ENCODE results near the gene NUDC. TPM values are rescaled to one million over a fixed set of nuclear protein-coding genes. Genes with fewer than 3 reads are reported as not detected.

The NUDC gene
- total and polyA plus RNA-seq, 2 of the 13 experiments (the other 11 are each of a cell fraction or from before 2014, with no cell fraction given): 34.7 to 104 TPM

DNA sequence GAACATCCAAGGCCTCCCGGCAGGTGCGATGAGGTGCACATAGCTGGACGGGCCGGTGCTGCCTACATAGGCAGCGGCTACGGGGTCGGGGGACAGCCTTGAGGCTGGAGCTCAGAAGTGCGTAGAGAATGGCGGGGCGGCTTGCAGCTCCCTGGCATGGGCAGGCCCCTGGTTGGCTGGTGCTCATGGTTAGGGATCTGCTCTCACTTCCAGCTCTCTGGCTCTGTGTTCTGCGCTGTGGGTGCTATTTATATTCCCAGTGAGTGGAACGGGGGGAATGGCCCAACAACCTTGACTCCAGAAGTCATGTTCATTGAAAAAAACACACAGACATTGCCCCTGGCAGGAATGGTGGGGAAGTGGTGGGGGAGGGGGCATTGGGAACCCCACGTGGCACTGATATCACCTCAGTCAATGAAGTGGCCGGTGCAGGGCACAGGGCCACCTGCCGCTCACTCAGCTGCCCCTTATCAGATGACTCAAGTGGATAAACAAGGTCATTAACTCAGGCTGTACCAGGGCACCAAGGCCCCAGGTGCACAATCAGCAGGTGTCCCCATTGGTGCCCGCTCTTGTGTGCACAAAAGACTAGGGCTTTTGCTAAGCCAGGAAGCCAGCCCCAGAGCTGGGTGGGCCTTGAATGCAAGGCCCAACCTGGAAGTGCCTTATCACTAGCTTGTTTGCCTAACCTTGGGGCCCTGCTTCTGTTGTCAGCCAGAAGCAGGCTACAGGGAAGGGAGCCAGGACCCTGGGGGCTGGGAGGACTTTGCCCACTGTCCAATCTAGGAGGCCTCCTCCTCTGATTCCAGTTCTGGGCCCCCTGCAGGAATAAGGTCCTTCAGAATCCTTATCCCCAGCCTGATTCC lies 7.6 kb upstream of the NUDC start, which contains the start of gene NR0B2 (continued):
- TF ChIP-seq EP300 (IDR thresholded peaks at IDR 0.05; ENCODE audit: low read depth in 2 of 2, low read length in 2 of 2) (peak; percentile 79 to 96), EP300 (CRISPR knock-in tag; IDR thresholded peaks at IDR 0.05; ENCODE audit: borderline replicate concordance) (peak; percentile 98), ZNF10 (CRISPR knock-in tag; IDR thresholded peaks at IDR 0.05; ENCODE audit: borderline replicate concordance, low read depth) (no peak), KLF15 (CRISPR knock-in tag; IDR thresholded peaks at IDR 0.05; ENCODE audit: borderline replicate concordance) (0 out of 2 replicates have a peak, but pooled peaks have one; percentile 29), CHD4 (IDR thresholded peaks at IDR 0.05; ENCODE audit: borderline replicate concordance, low read length) (no peak; the same call in 1 of the 2 replicates), ZBTB38 (CRISPR knock-in tag; IDR thresholded peaks at IDR 0.05) (peak; percentile 41), ZNF138 (CRISPR knock-in tag; IDR thresholded peaks at IDR 0.05; ENCODE audit: low read depth) (no peak), U2AF1 (optimal IDR thresholded peaks at IDR 0.05; ENCODE audit: low read depth, low read length) (peak; percentile 97), RBFOX2 (IDR thresholded peaks at IDR 0.05; ENCODE audit: low read depth, low read length) (peak; percentile 99), HIVEP1 (CRISPR knock-in tag; IDR thresholded peaks at IDR 0.05) (peak; percentile 98), SP140L (CRISPR knock-in tag; IDR thresholded peaks at IDR 0.05; ENCODE audit: borderline replicate concordance) (0 out of 2 replicates have a peak, but pooled peaks have one; percentile 46), ZNF749 (CRISPR knock-in tag; IDR thresholded peaks at IDR 0.05; ENCODE audit: borderline replicate concordance) (peak; percentile 77; the same call in 1 of the 2 replicates), ZNF678 (CRISPR knock-in tag; IDR thresholded peaks at IDR 0.05) (peak; percentile 59; the same call in 1 of the 2 replicates), ZNF367 (CRISPR knock-in tag; IDR thresholded peaks at IDR 0.05; ENCODE audit: borderline replicate concordance) (peak; percentile 45; the same call in 1 of the 2 replicates), PAF1 (CRISPR knock-in tag; IDR thresholded peaks at IDR 0.05) (no peak; the same call in 1 of the 2 replicates), CAMTA2 (CRISPR knock-in tag; IDR thresholded peaks at IDR 0.05; ENCODE audit: borderline replicate concordance) (peak; percentile 73; the same call in 1 of the 2 replicates), ARNTL (CRISPR knock-in tag; IDR thresholded peaks at IDR 0.05) (peak; percentile 98), BHLHE40 (IDR thresholded peaks at IDR 0.05; ENCODE audit: low read length) (0 out of 2 replicates have a peak, but pooled peaks have one; percentile 37), XBP1 (CRISPR knock-in tag; IDR thresholded peaks at IDR 0.05) (peak; percentile 91), TAF15 (IDR thresholded peaks at IDR 0.05; ENCODE audit: low read depth, low read length, poor library complexity, severe bottlenecking) (no peak), ZMYM2 (CRISPR knock-in tag; IDR thresholded peaks at IDR 0.05) (peak; percentile 75), ZNF761 (CRISPR knock-in tag; conservative IDR thresholded peaks at IDR 0.05) (peak; percentile 97), ZNF724P (CRISPR knock-in tag; IDR thresholded peaks at IDR 0.05; ENCODE audit: borderline replicate concordance) (no peak), ZNF232 (CRISPR knock-in tag; IDR thresholded peaks at IDR 0.05; ENCODE audit: borderline replicate concordance) (peak; percentile 89), HHEX (CRISPR knock-in tag; IDR thresholded peaks at IDR 0.05) (peak; percentile 78; the same call in 1 of the 2 replicates)
- TF ChIP-seq, protein P1, sequence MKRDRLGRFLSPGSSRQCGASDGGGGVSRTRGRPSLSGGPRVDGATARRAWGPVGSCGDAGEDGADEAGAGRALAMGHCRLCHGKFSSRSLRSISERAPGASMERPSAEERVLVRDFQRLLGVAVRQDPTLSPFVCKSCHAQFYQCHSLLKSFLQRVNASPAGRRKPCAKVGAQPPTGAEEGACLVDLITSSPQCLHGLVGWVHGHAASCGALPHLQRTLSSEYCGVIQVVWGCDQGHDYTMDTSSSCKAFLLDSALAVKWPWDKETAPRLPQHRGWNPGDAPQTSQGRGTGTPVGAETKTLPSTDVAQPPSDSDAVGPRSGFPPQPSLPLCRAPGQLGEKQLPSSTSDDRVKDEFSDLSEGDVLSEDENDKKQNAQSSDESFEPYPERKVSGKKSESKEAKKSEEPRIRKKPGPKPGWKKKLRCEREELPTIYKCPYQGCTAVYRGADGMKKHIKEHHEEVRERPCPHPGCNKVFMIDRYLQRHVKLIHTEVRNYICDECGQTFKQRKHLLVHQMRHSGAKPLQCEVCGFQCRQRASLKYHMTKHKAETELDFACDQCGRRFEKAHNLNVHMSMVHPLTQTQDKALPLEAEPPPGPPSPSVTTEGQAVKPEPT (CRISPR knock-in tag; IDR thresholded peaks at IDR 0.05; ENCODE audit: low read depth): peak; percentile 76; the same call in 1 of the 2 replicates
- TF ChIP-seq, protein P2, sequence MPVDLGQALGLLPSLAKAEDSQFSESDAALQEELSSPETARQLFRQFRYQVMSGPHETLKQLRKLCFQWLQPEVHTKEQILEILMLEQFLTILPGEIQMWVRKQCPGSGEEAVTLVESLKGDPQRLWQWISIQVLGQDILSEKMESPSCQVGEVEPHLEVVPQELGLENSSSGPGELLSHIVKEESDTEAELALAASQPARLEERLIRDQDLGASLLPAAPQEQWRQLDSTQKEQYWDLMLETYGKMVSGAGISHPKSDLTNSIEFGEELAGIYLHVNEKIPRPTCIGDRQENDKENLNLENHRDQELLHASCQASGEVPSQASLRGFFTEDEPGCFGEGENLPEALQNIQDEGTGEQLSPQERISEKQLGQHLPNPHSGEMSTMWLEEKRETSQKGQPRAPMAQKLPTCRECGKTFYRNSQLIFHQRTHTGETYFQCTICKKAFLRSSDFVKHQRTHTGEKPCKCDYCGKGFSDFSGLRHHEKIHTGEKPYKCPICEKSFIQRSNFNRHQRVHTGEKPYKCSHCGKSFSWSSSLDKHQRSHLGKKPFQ (CRISPR knock-in tag; IDR thresholded peaks at IDR 0.05; ENCODE audit: insufficient replicate concordance): peak; percentile 85

All from HepG2 (cell line).